ENCODE measurements around the gene ENTREP1. TPM values are rescaled to one million over a fixed set of nuclear protein-coding genes. Genes with fewer than 3 reads are reported as not detected.

ENTREP1 gene
- total and polyA plus RNA-seq, 2 experiments from 2014 or later: 5.7 to 10.0 TPM

DNA sequence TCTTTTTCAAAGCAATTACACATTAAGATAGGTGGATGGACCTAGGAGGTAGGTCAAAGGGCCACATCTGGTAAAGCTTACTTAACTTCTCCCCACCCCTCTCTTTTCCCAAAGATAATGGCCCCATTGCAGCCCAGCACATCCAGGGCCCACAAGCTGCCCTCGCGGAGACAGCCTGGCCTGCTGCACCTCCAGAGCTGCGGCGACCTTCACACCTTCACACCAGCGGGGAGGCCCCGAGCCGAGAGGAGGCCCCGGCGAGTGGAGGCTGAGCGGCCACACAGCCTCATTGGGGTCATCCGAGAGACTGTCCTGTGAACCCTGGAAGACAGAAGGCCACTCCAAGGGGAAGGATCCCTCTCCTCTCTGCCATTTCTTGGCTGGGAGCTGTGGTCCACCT is 66.5 kb downstream of the ENTREP1 start:
- peaks cover 4% of the 10 kb centered on the region; the same call in 1 of the 3 replicates for H3K4me1 Mint-ChIP-seq
- no peaks in the 10 kb centered on the region for H3K4me1 ChIP-seq (ENCODE audit: insufficient read depth)
- ATAC-seq: no peak
- peaks cover 11% of the 10 kb centered on the region; the same call in 2 of the 3 replicates for H3K36me3 Mint-ChIP-seq (ENCODE audit: low read depth)
- H3K79me2 ChIP-seq (replicated peaks; ENCODE audit: insufficient read depth): no peaks in the 10 kb centered on the region
- no peaks in the 10 kb centered on the region for H3K36me3 ChIP-seq (ENCODE audit: insufficient read depth)
- no peak overlapping the region for H3K4me3 Mint-ChIP-seq
- H3K9me2 ChIP-seq (ENCODE audit: insufficient read depth): peaks cover 8% of the 10 kb centered on the region; the same call in 1 of the 2 replicates
- no peak overlapping the region for H3K4me3 ChIP-seq
- no peaks in the 10 kb centered on the region for H3K9me3 Mint-ChIP-seq
- no peak overlapping the region for H3K27ac ChIP-seq (ENCODE audit: low read depth)
- no peak overlapping the region for H2AFZ ChIP-seq
- H3K27ac Mint-ChIP-seq: no peak overlapping the region
- H4K20me1 ChIP-seq (replicated peaks; ENCODE audit: insufficient read depth): no peaks in the 10 kb centered on the region
- DNase-seq (ENCODE audit: low spot score): no peak
- TF ChIP-seq ZNF331 (CRISPR knock-in tag; IDR thresholded peaks at IDR 0.05; ENCODE audit: low read depth) (no peak), CREB1 (CRISPR knock-in tag; IDR thresholded peaks at IDR 0.05; ENCODE audit: low read depth) (no peak), EZH2 (IDR thresholded peaks at IDR 0.05; ENCODE audit: low read depth, unreplicated experiment) (no peak), EZH2phosphoT487 (IDR thresholded peaks at IDR 0.05; ENCODE audit: unreplicated experiment) (no peak), NANOG (IDR thresholded peaks at IDR 0.05; ENCODE audit: borderline replicate concordance) (no peak), ZNF114 (CRISPR knock-in tag; IDR thresholded peaks at IDR 0.05) (no peak), JUNB (IDR thresholded peaks at IDR 0.05; ENCODE audit: unreplicated experiment) (no peak), STAT1 (IDR thresholded peaks at IDR 0.05; ENCODE audit: unreplicated experiment) (no peak), POLR2AphosphoS5 (IDR thresholded peaks at IDR 0.05; ENCODE audit: low read depth) (no peak)
- TF ChIP-seq, protein P1, sequence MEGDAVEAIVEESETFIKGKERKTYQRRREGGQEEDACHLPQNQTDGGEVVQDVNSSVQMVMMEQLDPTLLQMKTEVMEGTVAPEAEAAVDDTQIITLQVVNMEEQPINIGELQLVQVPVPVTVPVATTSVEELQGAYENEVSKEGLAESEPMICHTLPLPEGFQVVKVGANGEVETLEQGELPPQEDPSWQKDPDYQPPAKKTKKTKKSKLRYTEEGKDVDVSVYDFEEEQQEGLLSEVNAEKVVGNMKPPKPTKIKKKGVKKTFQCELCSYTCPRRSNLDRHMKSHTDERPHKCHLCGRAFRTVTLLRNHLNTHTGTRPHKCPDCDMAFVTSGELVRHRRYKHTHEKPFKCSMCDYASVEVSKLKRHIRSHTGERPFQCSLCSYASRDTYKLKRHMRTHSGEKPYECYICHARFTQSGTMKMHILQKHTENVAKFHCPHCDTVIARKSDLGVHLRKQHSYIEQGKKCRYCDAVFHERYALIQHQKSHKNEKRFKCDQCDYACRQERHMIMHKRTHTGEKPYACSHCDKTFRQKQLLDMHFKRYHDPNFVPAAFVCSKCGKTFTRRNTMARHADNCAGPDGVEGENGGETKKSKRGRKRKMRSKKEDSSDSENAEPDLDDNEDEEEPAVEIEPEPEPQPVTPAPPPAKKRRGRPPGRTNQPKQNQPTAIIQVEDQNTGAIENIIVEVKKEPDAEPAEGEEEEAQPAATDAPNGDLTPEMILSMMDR (conservative IDR thresholded peaks at IDR 0.05; ENCODE audit: low read depth in 2 of 2): no peak
- TF ChIP-seq, protein P2, sequence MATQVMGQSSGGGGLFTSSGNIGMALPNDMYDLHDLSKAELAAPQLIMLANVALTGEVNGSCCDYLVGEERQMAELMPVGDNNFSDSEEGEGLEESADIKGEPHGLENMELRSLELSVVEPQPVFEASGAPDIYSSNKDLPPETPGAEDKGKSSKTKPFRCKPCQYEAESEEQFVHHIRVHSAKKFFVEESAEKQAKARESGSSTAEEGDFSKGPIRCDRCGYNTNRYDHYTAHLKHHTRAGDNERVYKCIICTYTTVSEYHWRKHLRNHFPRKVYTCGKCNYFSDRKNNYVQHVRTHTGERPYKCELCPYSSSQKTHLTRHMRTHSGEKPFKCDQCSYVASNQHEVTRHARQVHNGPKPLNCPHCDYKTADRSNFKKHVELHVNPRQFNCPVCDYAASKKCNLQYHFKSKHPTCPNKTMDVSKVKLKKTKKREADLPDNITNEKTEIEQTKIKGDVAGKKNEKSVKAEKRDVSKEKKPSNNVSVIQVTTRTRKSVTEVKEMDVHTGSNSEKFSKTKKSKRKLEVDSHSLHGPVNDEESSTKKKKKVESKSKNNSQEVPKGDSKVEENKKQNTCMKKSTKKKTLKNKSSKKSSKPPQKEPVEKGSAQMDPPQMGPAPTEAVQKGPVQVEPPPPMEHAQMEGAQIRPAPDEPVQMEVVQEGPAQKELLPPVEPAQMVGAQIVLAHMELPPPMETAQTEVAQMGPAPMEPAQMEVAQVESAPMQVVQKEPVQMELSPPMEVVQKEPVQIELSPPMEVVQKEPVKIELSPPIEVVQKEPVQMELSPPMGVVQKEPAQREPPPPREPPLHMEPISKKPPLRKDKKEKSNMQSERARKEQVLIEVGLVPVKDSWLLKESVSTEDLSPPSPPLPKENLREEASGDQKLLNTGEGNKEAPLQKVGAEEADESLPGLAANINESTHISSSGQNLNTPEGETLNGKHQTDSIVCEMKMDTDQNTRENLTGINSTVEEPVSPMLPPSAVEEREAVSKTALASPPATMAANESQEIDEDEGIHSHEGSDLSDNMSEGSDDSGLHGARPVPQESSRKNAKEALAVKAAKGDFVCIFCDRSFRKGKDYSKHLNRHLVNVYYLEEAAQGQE (IDR thresholded peaks at IDR 0.05; ENCODE audit: unreplicated experiment): no peak
- TF ChIP-seq, protein P3, sequence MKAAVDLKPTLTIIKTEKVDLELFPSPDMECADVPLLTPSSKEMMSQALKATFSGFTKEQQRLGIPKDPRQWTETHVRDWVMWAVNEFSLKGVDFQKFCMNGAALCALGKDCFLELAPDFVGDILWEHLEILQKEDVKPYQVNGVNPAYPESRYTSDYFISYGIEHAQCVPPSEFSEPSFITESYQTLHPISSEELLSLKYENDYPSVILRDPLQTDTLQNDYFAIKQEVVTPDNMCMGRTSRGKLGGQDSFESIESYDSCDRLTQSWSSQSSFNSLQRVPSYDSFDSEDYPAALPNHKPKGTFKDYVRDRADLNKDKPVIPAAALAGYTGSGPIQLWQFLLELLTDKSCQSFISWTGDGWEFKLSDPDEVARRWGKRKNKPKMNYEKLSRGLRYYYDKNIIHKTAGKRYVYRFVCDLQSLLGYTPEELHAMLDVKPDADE (IDR thresholded peaks at IDR 0.05): no peak
- TF ChIP-seq, protein P4, sequence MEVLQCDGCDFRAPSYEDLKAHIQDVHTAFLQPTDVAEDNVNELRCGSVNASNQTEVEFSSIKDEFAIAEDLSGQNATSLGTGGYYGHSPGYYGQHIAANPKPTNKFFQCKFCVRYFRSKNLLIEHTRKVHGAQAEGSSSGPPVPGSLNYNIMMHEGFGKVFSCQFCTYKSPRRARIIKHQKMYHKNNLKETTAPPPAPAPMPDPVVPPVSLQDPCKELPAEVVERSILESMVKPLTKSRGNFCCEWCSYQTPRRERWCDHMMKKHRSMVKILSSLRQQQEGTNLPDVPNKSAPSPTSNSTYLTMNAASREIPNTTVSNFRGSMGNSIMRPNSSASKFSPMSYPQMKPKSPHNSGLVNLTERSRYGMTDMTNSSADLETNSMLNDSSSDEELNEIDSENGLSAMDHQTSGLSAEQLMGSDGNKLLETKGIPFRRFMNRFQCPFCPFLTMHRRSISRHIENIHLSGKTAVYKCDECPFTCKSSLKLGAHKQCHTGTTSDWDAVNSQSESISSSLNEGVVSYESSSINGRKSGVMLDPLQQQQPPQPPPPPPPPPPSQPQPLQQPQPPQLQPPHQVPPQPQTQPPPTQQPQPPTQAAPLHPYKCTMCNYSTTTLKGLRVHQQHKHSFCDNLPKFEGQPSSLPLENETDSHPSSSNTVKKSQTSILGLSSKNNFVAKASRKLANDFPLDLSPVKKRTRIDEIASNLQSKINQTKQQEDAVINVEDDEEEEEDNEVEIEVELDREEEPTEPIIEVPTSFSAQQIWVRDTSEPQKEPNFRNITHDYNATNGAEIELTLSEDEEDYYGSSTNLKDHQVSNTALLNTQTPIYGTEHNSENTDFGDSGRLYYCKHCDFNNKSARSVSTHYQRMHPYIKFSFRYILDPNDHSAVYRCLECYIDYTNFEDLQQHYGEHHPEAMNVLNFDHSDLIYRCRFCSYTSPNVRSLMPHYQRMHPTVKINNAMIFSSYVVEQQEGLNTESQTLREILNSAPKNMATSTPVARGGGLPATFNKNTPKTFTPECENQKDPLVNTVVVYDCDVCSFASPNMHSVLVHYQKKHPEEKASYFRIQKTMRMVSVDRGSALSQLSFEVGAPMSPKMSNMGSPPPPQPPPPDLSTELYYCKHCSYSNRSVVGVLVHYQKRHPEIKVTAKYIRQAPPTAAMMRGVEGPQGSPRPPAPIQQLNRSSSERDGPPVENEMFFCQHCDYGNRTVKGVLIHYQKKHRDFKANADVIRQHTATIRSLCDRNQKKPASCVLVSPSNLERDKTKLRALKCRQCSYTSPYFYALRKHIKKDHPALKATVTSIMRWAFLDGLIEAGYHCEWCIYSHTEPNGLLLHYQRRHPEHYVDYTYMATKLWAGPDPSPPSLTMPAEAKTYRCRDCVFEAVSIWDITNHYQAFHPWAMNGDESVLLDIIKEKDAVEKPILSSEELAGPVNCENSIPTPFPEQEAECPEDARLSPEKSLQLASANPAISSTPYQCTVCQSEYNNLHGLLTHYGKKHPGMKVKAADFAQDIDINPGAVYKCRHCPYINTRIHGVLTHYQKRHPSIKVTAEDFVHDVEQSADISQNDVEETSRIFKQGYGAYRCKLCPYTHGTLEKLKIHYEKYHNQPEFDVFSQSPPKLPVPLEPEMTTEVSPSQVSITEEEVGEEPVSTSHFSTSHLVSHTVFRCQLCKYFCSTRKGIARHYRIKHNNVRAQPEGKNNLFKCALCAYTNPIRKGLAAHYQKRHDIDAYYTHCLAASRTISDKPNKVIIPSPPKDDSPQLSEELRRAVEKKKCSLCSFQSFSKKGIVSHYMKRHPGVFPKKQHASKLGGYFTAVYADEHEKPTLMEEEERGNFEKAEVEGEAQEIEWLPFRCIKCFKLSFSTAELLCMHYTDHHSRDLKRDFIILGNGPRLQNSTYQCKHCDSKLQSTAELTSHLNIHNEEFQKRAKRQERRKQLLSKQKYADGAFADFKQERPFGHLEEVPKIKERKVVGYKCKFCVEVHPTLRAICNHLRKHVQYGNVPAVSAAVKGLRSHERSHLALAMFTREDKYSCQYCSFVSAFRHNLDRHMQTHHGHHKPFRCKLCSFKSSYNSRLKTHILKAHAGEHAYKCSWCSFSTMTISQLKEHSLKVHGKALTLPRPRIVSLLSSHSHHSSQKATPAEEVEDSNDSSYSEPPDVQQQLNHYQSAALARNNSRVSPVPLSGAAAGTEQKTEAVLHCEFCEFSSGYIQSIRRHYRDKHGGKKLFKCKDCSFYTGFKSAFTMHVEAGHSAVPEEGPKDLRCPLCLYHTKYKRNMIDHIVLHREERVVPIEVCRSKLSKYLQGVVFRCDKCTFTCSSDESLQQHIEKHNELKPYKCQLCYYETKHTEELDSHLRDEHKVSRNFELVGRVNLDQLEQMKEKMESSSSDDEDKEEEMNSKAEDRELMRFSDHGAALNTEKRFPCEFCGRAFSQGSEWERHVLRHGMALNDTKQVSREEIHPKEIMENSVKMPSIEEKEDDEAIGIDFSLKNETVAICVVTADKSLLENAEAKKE (CRISPR knock-in tag; IDR thresholded peaks at IDR 0.05): no peak
- H3K27me3 ChIP-seq (ENCODE audit: insufficient read depth): no peaks in the 10 kb centered on the region
- no peaks in the 10 kb centered on the region for H3K27me3 Mint-ChIP-seq (ENCODE audit: insufficient read depth, low read depth, poor library complexity)
- H3K4me2 ChIP-seq: no peak overlapping the region
- H3F3A ChIP-seq (replicated peaks; ENCODE audit: low read depth): no peaks in the 10 kb centered on the region

Data from GM23338 (cell line).